GM20000 (cell line): ENCODE measurements around the gene GTF3C4.

Experiments used
- DNase-seq: peaks from one replicate; pipeline ENCODE4 v3.0.0; 2012; ENCODE audit warnings: low spot score
- TF ChIP-seq, protein P1 (sequence below): IDR thresholded peaks from 2 replicates; pipeline ENCODE4 v1.5.1; 2012; ENCODE audit warnings: mild to moderate bottlenecking, control low read depth; ENCODE audit errors: extremely low read depth, missing control alignments

The GTF3C4 gene

DNA sequence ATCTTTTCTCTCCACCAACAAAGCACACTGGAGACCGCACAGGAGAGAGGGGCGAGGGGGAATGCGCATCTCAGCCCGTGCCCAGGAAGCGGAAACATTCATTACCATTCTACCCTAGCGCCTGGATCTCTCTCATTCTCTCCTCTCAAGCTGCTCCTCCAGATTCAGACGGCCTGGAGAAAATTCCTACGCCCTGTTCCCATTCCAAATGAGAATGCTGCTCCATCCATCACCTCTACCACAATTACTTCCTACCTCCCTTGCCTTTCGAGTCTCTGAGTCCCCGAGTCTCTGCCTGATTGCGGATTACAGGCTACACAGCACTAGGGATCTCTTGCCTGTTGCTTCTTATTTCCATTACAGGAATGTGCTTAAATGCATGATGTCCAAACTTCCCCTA, 7.1 kb upstream of the GTF3C4 start:
- no peak for DNase-seq
- TF ChIP-seq, protein P1, sequence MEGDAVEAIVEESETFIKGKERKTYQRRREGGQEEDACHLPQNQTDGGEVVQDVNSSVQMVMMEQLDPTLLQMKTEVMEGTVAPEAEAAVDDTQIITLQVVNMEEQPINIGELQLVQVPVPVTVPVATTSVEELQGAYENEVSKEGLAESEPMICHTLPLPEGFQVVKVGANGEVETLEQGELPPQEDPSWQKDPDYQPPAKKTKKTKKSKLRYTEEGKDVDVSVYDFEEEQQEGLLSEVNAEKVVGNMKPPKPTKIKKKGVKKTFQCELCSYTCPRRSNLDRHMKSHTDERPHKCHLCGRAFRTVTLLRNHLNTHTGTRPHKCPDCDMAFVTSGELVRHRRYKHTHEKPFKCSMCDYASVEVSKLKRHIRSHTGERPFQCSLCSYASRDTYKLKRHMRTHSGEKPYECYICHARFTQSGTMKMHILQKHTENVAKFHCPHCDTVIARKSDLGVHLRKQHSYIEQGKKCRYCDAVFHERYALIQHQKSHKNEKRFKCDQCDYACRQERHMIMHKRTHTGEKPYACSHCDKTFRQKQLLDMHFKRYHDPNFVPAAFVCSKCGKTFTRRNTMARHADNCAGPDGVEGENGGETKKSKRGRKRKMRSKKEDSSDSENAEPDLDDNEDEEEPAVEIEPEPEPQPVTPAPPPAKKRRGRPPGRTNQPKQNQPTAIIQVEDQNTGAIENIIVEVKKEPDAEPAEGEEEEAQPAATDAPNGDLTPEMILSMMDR, result no peak

DNA sequence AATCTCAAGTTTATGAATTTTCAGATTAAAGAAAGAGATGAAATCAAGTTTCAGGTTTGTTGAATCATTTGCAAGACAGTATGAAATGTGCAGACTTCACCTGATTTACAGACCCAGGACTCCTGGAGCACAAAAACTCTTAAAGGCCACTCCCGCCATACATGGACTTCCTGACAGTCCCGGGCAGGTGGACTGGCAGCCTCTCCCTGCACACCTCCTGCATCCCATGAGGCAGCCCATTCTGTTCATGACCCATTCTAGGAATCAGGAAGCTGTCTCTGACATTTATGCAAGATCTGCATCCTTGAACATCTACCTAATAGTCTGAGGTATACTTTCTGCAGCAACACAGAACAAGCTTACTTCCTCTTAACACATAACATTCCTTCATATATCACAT, 6.4 kb upstream of the GTF3C4 start:
- TF ChIP-seq, protein P1, result no peak
- DNase-seq, result no peak

- TF ChIP-seq, protein P1, result no peak
- DNase-seq, result no peak
Observed at GRCh38 chr9:132669319-132669697, 956 bp upstream of the GTF3C4 start.

DNA sequence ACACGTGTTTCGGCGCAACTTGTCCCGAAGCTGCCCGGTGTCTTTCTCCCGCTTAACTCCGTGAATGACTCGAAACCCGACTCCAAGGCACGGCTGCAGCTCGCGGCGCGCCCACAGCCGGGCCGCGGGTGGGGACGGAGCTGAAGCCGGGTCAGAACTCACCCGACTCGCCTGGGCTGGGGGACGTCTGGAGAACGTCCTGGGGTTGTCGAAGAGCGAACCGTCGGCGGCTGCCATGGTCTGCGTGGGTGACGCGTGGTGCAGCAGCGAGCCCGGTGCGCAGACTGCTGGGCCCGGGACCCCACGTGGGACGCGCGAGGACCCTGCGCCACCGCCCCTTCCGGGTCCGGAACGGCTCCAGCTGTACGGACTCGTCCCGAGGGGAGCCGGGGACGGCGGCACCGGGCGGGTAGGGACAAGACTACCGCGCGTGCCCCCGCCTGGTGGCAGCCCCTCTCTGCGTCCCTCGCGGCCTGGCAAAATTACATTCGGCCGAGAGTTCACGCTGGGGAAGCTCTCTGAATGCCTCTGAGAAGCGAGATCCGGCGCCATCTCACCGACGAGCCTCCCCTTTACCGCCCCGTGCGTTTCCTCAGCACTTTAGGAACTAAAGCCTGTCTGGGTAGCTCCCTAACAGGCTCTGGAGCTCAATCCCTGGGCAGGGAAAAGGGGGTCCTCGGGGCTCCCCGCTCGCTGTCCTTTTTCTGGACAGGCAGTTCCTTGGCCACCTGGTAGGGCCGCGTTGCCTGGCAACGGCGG, 387 bp upstream of the GTF3C4 start, which contains the start of gene DDX31:
Gene DDX31 (minus strand): TSS at position 286 of the 759 bp plus-strand sequence. CDS start 49 bp downstream, at position 237.
- DNase-seq, result peak; percentile 95
- TF ChIP-seq, protein P1, result no peak

GRCh38 chr9:132671620-132672412, 1.6 kb downstream of the GTF3C4 start:
- TF ChIP-seq, protein P1, result no peak
- DNase-seq, result no peak

DNA sequence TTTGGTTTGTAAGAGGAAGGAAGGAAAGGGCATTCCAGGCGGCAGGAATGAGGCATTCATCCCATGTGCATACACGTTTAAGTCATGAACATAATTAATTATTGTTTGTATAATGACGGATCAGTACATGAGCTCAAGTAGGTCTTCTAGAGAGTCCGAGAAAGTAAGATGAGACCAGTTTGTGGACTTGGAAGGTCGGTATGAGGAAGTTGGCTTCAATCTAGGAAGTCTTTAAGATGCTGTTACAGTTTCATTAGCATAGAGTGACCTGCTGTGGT, 2.1 kb downstream of the GTF3C4 start:
- DNase-seq, result no peak
- TF ChIP-seq, protein P1, result no peak

GRCh38 chr9:132673355-132673754, 3.1 kb downstream of the GTF3C4 start:
- DNase-seq, result peak; percentile 14
- TF ChIP-seq, protein P1, result no peak
